Fibroblast of the aortic adventitia (primary cell): ENCODE measurements around the gene EDN1. TPM values are rescaled to one million over a fixed set of nuclear protein-coding genes. Genes with fewer than 3 reads are reported as not detected.

Source experiments
- DNase-seq: peaks from one replicate; pipeline ENCODE4 v3.0.0-alpha.2; 2010; ENCODE audit warnings: low read depth
- H3K4me3 ChIP-seq: 2 replicates; pipeline ENCODE4 v1.5.1; 2011; ENCODE audit warnings: low read depth, mild to moderate bottlenecking, control low read depth, low read length, moderate library complexity
- CTCF ChIP-seq: IDR thresholded peaks from 2 replicates; pipeline ENCODE4 v1.5.1; 2011; ENCODE audit warnings: mild to moderate bottlenecking, low read length, control low read depth, inconsistent platforms; ENCODE audit not compliant: insufficient read depth
- total RNA-seq: library from RNA; depleted of rRNA; stranded (reverse); fragments of >200 nt; gene quantifications from 2 replicates; pipeline ENCODE4 v1.2.3, GENCODE V29; 2012; ENCODE audit warnings: low replicate concordance

EDN1 gene
- total RNA-seq, 1 donor = 7.4 TPM

- DNase-seq = no peak
- H3K4me3 ChIP-seq = peak overlapping the region; percentile 76
- no peak for TF ChIP-seq CTCF
These were observed 3.2 kb downstream of the EDN1 start for GRCh38 chr6:12293235-12293930.

GRCh38 chr6:12293931-12294807 lies 4.0 kb downstream of the EDN1 start:
- H3K4me3 ChIP-seq = peak overlapping the region; percentile 76
- no peak for TF ChIP-seq CTCF
- DNase-seq = no peak

- peak; percentile 57 for DNase-seq
- peak overlapping the region; percentile 24 for H3K4me3 ChIP-seq
- TF ChIP-seq CTCF = no peak
These were observed 4.8 kb downstream of the EDN1 start for GRCh38 chr6:12294851-12295536.

- peak overlapping the region; percentile 50 for H3K4me3 ChIP-seq
- no peak for TF ChIP-seq CTCF
- no peak for DNase-seq
These were observed 5.5 kb downstream of the EDN1 start for GRCh38 chr6:12295558-12296254.

GRCh38 chr6:12296255-12296573 lies 6.1 kb downstream of the EDN1 start:
- DNase-seq = peak; percentile 94
- TF ChIP-seq CTCF = no peak
- peak overlapping the region; percentile 50 for H3K4me3 ChIP-seq

GRCh38 chr6:12296604-12297003 lies 6.4 kb downstream of the EDN1 start:
- TF ChIP-seq CTCF = no peak
- no peak for DNase-seq
- peak overlapping the region; percentile 16 for H3K4me3 ChIP-seq
